Amniotic stem cell (primary cell): ENCODE measurements around the gene TUBB2A.
"Not testable (repeated sequence)": the region's sequence is repeated elsewhere in the genome, so short reads cannot be mapped to it uniquely, and the experiment has no call there.

Experiments
- DNase-seq: peaks from one replicate; lab custom pipeline; 2025; lab: John Stamatoyannopoulos, UW

The TUBB2A gene

DNA sequence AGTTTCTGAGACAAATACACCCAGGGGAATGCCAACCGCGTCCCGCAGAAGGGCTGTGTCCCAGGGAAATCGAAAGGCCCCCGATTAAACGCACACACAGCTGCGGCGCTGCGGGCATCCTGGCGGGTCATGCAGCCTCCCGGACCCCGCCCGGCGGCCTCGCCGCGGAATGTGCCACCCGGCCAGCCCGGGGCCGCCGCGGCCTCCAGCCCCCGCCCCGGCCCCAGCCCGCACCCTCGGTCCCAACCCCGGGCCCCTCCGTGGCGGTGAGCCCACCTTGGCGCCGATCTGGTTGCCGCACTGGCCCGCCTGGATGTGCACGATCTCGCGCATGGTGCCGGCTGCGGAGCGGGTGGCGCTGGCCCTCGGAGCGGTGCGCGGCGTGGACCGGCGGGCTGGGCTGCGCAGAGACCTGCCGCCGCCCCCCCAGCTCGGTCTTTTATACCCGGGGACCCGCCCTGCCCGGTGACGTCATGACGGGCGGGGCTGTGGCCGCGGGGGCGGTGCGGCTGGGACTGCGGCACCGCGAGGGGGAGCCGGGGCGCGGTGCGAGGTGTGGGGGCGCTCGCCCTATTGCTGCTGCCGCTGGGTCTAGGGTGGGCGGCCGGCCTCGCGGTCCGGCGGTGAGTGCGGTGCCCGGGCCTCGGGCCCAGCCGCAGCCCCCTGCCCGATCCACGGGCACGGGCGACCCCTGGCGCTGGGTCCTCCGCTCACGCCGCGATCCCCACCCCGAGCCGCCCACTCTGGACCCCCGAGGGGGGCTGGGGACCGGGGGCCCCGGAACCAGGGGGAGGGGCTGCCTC is at the start of gene TUBB2A:
TSS of gene TUBB2A (minus strand) at position 414 of the 803 bp plus-strand sequence. CDS start at position 333, 81 bp downstream.
- peak; percentile 52 for DNase-seq

DNA sequence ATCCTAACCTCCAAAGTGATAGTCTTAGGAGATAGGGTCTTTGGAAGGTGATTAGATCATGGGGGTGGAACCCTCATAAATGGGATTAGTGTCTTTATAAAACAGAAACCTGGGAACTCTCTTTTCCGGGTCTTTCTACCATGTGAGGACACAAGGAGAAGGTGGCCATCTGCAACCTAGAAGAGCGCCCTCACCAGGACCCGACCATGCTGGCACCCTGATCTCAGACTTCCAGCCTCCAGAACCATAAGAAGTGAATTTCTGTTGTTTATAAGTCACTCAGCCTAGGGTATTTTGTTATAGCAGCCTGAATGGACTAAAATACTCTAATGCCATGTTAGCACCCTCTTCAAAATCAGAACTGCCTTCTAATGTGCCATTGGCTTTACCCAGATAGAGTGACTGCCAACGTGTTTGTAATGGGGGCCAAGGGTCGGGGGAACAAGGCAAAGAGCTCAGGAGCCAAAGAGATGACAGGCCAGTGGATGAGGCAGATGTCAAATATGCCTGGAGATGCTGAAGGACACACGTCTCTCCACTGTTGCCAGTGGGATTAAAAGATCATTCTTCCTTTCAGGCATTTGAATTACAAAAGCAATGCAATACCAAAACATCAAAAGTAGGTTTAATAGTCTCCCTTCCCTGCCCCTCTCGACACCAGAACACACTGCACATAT is 49.1 kb upstream of the TUBB2A start:
- DNase-seq = no peak

DNA sequence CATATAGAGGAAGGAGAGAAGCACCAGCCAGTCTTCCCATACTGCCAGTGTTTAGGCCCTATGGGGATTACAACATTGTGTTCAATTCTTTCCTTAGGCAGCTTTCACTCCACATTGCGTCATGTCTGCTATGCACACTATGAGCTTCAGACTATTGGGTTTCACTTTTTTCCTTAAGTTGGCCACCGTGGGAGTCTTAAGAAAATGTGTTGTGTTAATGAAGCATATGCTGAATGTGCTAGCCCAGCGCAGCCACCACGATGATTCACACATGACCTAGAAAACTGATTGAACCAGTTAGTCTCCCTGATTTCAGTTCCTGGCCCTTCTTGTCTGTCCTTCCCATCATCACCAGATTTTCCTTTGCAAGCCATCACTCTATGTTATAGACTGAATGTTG is 48.6 kb upstream of the TUBB2A start:
- DNase-seq = no peak

DNA sequence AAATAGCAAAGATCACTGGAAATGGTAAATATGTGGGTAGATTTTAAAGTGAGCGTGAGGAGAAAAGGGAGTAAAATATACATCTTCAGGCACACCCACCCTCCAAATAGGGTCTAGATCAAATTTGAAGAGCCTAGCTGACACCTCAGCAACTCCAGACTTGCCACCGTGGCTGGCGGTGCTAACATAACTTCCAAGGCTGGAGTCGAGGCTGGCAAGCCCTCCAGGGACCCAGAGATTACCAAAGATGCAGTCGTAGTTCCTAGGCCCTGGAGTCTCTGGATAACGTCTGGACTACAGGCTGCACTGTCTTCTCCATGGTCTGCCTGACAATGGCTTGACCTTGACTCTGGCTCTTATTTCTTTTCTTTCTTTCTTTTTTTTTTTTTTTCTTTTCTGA is 47.6 kb upstream of the TUBB2A start:
- no peak for DNase-seq

DNA sequence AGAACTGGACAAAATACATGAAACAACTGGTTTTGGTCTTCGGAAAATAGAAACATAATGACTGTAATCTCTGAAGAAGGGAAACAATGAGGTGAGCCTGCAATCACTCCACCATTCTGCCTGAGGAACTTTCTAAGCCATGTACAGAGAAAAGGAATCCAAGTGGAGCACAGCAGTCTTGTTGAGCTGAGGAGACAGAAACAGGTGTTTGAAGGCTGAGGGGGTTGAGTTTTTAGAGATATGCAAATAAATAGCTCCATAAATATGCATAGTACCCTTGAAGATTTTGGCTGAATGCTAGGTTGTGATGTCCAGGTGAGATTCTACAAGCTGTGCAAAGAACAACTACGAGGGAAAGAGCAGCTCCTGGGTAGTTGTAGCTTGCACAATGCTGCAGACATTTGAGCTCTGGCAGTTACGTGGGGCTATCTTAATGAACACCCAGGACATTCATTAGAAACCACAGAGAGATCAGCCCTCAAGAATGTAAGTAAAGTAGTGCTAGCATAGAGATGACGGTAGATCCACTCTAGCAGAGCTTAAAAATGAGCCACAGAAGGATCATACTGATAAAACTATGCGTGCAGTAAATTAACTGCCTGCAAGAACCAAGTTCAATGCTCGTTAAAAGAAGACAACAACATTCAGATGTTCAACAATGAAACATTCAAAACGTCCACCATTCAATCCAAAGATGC is 45.8 kb upstream of the TUBB2A start:
- DNase-seq = no peak

DNA sequence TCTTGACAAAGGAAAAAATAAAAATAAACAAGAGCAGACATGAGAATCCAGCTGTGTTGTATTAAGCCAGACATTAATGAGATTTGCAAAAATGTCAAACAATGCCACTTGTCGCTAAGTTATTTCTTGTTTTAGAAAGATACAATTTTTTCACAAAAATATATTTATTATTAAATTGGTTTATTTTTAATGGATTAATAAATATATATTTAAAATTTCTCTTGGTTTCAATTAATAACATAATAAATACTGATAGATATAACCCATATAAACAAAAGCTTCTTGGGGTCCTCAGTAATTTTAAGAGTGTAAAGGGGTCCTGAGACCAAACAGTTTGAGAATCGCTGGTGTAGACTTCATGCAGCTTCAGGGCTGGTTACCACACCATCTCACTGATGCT is 44.0 kb upstream of the TUBB2A start:
- DNase-seq = no peak

DNA sequence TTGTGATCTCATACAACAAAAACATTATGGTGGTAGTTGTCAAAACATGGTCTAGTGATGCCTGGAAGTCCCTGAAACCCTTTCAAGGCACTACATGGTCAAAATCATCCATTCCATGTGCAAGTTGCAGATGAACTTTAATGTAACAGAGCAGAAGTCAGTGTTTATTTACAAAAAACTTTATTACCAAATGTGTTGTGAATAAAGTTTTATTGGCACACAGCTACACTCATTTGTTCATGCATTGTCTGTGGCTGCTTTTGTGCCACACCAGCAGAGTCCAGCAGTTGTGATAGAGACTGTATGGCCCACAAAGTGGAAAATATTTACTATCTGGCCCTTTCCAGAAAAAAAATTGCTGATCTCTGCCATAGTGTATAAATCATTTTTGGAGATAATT is 43.3 kb upstream of the TUBB2A start:
- DNase-seq = no peak

DNA sequence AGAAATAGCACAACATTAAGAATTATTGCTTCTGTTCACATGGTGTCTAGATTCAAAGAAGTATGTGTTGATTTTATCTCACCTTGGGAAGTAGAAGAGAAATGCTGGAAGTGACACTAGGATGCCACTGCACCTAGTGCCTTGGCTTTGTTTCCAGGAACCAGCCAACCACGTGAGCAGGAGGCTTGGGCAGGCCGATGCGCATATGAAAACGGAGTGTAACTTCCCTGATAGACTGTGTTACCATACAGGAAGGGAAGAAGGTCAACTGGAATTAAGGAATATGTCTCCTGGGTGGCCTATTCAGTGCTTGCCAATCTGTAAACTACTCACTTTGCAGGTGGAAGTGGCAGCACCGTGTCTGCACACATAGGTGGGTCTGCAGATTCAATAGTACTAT is 42.0 kb upstream of the TUBB2A start:
- no peak for DNase-seq

DNA sequence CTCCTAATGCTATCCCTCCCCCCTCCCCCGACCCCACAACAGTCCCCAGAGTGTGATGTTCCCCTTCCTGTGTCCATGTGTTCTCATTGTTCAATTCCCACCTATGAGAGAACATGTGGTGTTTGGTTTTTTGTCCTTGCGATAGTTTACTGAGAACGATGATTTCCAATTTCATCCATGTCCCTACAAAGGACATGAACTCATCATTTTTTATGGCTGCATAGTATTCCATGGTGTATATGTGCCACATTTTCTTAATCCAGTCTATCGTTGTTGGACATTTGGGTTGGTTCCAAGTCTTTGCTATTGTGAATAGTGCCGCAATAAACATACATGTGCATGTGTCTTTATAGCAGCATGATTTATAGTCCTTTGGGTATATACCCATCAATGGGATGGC is 40.4 kb upstream of the TUBB2A start:
- not testable (repeated sequence) for DNase-seq

DNA sequence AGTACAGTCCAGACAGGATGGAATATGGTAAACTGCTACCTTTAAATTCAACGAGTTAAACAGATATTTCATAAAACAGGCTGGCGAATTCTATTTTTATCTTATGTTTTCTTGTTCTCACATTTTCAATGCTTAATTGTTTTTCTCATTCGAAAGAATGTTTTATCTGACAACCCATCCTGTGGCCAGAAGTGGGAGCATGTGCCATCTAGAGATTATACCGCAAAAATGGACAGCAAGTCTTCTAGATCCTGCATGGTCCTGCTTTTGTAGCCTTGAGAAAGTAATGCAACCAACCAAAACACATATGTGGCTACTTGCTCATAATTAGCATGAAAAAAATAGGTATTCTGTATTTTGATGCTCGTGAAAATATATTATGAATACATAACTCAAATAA is 39.4 kb upstream of the TUBB2A start:
- no peak for DNase-seq

DNA sequence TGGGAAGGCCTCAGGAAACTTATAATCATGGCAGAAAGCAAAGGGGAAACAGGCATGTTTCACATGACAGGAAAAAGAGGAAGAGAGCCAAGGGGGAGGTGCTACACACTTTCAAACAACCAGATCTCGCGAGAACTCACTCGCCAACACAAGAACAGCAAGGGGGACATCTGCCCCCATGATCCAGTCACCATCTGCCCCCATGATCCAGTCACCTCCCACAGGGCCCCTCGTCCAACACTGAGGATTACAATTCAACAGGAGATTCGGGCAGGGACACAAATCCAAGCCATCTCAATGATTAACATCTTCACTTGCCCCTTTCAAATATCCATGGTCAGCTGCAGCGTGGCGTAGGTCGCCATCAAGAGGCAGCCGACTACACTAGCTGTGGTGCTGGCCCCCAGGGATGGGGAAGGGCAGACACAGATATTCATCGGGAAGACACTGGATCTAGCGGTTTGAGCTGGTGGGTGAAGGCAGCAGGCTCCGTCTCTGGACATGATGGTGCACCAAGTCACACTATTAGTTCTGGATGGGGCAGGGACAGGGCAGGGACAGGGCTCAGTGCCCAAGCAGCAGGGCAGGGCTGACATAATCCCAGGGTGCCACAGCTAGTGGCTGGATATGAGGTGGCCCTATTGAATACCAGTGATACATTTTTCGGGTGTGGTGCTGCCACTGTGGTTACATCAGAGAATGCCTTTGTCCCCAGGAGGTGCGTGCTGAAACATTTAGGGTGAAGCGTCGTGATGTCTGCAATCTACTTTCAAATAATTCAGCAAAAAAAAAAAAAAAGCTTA is 38.6 kb upstream of the TUBB2A start:
- no peak for DNase-seq

DNA sequence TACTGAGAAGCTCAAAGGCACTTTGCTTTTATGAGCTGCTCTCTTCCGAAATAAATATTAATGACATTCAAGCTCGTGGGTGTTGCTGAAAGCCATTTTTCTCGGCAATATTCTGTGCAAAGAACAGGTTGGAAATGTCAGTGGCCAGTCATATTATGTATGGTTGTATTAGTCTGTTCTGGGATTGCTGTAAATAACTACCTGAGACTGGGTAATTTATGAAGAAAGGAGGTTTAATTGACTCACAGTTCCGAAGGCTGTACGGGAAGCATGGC is 38.0 kb upstream of the TUBB2A start:
- DNase-seq = no peak

DNA sequence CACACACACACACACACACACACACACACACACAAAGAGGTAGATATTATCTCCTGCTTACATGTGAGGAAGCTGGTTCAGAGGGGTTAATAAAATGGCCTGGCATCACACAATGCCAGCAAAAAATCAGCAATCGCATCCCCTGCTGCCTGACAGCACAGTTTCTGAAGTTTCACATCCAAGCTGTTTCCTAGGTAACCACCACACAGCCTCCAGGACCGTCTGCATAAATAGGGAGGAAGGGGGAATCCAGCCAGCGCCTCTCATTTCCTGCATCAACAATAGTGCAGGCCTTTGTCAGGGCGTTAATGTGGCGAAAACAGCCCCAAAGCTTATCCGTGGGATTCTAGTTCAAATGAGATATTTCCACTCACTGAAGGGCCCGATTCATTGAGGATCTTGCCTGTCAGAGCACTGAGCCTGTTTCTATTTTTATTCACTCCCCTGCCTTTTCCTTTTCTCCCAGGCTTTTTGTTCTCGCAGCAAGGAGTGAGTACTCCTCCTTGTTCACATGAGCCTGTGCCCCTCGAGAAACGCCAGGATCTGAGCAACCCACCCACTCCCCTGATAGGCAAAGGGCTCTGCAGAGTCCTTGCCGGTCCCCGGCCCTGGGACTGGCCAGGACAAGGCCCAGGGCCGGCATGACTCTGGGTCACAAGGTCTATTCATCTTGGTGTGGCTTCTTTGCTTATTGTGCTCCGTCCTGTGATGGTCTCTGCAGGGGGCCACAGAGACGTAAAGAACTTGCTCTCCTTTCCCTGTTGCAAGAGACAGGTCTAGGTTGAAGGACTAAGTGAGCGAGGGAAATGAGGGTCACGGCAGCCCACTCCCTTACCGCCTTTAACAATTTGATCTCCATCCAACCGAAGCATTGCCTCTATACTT is 37.4 kb upstream of the TUBB2A start:
- no peak for DNase-seq

DNA sequence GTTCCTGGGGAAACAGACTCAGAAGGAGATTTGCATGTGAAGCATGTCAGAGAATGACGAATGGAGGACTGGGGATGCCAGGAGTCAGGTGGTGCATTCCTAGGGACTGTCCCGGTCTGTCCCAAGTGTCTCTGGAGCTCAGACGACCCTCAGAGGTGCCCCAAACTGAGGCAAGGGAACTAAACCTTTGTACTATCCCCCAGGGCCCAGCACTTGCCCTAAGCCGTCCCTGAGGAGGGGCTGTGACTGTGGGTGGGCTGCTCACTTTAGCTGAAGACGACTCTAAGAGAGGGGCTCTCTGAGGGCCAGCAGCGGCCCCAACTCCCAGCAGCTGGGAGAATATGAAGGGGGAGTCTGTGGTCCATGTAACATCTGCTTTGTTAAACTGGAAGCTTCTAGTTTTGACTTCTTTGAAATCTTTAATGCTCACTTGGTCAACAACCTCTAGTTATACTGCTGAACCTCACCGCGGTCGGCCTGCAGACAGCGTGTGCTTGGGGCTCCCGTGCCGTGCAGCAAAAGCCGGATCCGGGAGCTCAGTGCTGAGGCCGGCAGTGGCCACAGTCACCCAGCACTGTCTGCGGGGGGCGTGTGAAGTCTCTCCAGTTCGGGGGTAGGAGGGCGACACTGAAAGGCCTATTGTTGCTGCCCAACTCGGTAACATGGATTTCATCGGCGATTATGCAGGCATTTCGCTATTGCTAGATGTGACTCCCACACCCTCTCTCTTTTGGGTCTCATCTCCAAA is 35.9 kb upstream of the TUBB2A start:
- DNase-seq = no peak

DNA sequence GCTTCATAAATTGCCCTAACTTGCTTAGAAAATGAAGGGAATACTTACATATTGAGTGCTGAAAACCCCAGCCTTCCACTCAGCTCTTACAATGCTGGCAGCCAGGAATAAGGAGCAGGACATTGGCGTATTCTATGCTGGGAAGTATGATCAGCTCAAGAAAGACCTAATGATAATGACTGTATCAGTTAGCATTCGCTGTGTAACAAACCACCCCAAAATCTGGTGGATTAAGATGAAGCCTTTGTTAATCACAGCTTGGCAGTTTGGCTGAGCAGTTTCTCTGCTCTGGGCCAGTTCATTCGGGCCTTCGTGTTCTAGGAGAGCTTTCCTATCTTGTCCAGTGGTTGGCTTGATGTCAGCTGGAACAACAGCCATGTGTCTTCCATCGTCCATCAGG is 33.4 kb upstream of the TUBB2A start:
- DNase-seq = no peak

DNA sequence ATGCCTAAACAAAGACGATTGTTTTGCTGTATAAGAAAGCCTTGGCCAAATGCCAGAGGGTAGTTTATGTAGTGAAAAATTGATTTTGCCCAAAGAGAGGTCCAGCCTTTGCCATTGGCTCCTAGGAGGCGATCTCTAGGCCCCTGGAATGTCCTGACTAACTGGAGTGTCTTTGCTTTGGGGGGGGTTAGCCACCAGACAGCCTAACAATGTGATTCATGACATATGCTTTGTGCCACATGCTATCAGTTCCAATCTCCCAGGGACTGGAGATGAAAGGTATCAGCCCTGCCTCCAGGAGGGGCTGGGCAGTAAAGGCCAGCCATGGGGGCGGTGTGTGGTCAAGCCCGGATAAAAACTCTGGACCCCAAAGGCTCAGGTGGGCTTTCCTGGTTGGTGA is 32.7 kb upstream of the TUBB2A start:
- DNase-seq = no peak

DNA sequence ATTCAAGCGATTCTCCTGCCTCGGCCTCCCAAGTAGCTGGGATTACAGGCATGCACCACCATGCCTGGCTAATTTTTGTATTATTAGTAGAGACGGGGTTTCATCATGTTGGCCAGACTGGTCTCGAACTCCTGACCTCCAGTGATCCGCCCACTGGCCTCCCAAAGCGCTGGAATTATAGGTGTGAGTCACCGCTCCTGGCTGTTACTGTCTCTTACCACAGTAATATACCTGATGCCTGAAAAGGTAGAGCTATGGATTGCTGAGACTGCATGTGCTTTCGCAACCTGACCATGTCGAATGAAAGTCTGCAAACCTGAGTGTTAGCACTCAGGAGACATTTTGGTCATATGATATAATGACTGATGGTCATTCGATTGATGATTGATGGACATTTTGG is 31.8 kb upstream of the TUBB2A start:
- not testable (repeated sequence) for DNase-seq

DNA sequence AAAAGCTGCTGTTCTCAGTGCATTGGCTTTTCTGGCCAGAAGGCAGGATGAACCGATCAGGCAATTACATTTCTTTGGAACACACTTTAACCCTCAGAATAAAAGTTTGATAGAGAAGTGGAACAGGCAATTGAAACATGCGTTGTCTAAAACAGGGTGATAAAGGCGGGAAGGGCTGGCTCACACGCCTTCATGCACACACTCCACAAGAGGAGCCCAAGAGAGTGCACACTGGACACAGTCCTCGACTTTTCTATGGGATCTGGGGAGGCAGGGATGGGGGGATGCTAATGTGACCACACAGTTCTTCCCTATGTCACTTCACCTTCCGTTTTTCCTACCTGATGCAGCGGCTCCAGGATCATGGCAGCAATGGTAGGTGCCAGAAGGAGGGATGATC is 30.9 kb upstream of the TUBB2A start:
- DNase-seq = no peak

DNA sequence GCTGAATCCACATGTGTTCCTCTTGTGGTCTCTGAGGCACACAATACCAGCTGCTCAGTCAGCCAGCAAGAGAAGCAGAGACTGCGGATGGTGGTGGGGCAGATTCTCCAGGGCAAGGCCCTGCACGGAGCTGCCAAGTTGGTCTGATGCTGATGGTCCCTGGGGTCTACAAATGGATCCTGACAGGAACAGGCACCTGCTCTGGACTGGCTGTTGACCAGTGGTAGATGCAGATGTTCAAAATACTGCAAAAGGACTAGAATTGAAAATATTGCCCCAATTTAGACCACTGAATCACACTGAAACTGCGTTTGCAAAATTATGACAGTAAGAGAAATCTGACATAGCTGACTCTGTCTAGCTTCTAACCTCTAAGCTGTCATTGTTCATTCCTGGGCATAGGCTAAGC is 29.6 kb upstream of the TUBB2A start:
- no peak for DNase-seq

DNA sequence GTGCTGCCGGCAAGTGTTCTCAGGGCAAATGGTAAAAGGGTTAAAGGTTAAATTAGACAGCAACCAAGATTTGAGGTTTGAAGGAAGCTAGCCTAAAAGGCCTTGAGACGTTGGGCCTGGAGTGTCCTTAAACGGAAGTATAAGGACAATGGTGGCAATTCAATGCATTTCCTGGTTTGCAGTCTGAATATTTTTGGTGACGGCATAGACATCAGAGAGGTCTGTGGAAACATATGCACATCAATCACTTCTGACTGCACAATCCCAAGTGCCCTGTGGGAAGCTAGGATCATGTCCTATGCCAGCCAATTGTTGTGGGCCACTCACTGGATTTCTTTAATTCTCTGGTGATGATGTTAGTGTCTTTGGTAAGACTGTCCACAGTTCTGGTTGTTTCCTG is 25.7 kb upstream of the TUBB2A start:
- DNase-seq = no peak

DNA sequence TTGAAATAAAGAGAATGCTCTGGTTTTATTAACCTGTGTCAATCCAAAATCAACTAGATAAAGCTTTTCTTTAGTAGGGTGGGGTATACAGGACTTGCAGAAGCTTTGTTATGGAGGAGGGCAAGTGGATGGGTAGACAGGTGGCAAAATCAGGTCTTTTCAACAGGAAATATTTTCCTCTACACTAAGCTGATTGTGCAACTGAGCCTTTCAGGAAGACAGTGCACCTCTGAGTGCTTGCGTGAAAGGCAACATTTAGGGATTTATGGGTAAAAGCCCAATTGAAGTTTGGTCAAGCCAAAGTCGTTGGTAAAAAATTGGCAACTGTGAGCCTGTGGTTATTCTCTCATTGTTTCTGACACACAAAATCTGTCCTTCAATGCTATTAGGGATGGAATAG is 23.8 kb upstream of the TUBB2A start:
- DNase-seq = no peak
